WTC11 (cell line): ENCODE results near the gene RBP3. TPM values are rescaled to one million over a fixed set of nuclear protein-coding genes. Genes with fewer than 3 reads are reported as not detected.

ENCODE experiments used
- ATAC-seq: fragments of 200-7000 bp; cut with Tn5 transposase; 2 replicates; pipeline ENCODE4 v1.10.0; 2021; ENCODE audit warnings: mild to moderate bottlenecking, moderate library complexity
- CTCF ChIA-PET: fragments of 300-600 bp; sonication (Branson Sonifier 250); formaldehyde crosslinking; loops from one replicate; lab custom pipeline; 2021; ENCODE audit warnings: antibody characterized with exemption; lab: Charles Lee
- POLR2A ChIA-PET: fragments of 350-600 bp; sonication (Branson Sonifier 250); formaldehyde crosslinking; loops from one replicate; lab custom pipeline; 2021; ENCODE audit warnings: antibody characterized with exemption; lab: Charles Lee
- DNase-seq: peaks from one replicate; pipeline ENCODE4 v3.0.0; 2021; ENCODE audit warnings: low spot score
- H3K27ac Mint-ChIP-seq: 2 replicates; pipeline ENCODE4 v1.8.0; 2021; ENCODE audit warnings: mixed read lengths
- H3K27me3 Mint-ChIP-seq: 2 replicates; pipeline ENCODE4 v1.8.0; 2021; ENCODE audit warnings: low read depth, mild to moderate bottlenecking, moderate library complexity, mixed read lengths
- H3K36me3 Mint-ChIP-seq: 2 replicates; pipeline ENCODE4 v1.8.0; 2021; ENCODE audit warnings: mixed read lengths
- H3K4me1 Mint-ChIP-seq: 2 replicates; pipeline ENCODE4 v1.8.0; 2022; ENCODE audit warnings: mixed read lengths
- H3K4me3 Mint-ChIP-seq: 2 replicates; pipeline ENCODE4 v1.8.0; 2021; ENCODE audit warnings: mild to moderate bottlenecking, moderate library complexity, mixed read lengths
- H3K9me3 Mint-ChIP-seq: 2 replicates; pipeline ENCODE4 v1.8.0; 2021; ENCODE audit warnings: mixed read lengths
- AR ChIP-seq: fragments of 250-450 bp; sonication (Bioruptor Pico); IDR thresholded peaks from 2 replicates; pipeline ENCODE4 v1.9.0; 2021; ENCODE audit warnings: mild to moderate bottlenecking
- ARID4B ChIP-seq: sonication (generic); formaldehyde crosslinking; IDR thresholded peaks from 2 replicates; pipeline ENCODE4 v1.8.0; 2023; ENCODE audit warnings: missing genetic modification reagents, mild to moderate bottlenecking, borderline replicate concordance
- CBFB ChIP-seq: sonication (generic); formaldehyde crosslinking; IDR thresholded peaks from 2 replicates; pipeline ENCODE4 v1.8.1; 2022; ENCODE audit warnings: mild to moderate bottlenecking, low read depth, missing genetic modification reagents
- CREM ChIP-seq: sonication (generic); formaldehyde crosslinking; IDR thresholded peaks from 2 replicates; pipeline ENCODE4 v1.8.1; 2022; ENCODE audit warnings: mild to moderate bottlenecking, missing genetic modification reagents, moderate library complexity
- EMX1 ChIP-seq: fragments of 250-450 bp; sonication (Bioruptor Pico); IDR thresholded peaks from 2 replicates; pipeline ENCODE4 v1.8.0; 2021; ENCODE audit warnings: mild to moderate bottlenecking
- HMGXB4 ChIP-seq: sonication (generic); formaldehyde crosslinking; IDR thresholded peaks from 2 replicates; pipeline ENCODE4 v1.8.1; 2023; ENCODE audit warnings: mild to moderate bottlenecking, moderate library complexity, missing genetic modification reagents
- JUN ChIP-seq: sonication (generic); formaldehyde crosslinking; IDR thresholded peaks from 2 replicates; pipeline ENCODE4 v1.8.0; 2023; ENCODE audit warnings: mild to moderate bottlenecking, missing genetic modification reagents
- MYBL2 ChIP-seq: sonication (generic); formaldehyde crosslinking; IDR thresholded peaks from 2 replicates; pipeline ENCODE4 v1.8.1; 2023; ENCODE audit warnings: mild to moderate bottlenecking, moderate library complexity, missing genetic modification reagents
- SMAD4 ChIP-seq: sonication (generic); formaldehyde crosslinking; IDR thresholded peaks from 2 replicates; pipeline ENCODE4 v1.8.0; 2022; ENCODE audit warnings: mild to moderate bottlenecking, missing genetic modification reagents
- TCF7 ChIP-seq: sonication (generic); formaldehyde crosslinking; IDR thresholded peaks from 2 replicates; pipeline ENCODE4 v1.8.0; 2022; ENCODE audit warnings: mild to moderate bottlenecking, low read depth, missing genetic modification reagents, moderate library complexity
- TEAD1 ChIP-seq: sonication (generic); formaldehyde crosslinking; IDR thresholded peaks from 2 replicates; pipeline ENCODE4 v1.8.0; 2022; ENCODE audit warnings: mild to moderate bottlenecking, missing genetic modification reagents
- TP53 ChIP-seq: sonication (generic); formaldehyde crosslinking; IDR thresholded peaks from 2 replicates; pipeline ENCODE4 v1.8.1; 2023; ENCODE audit warnings: mild to moderate bottlenecking, missing genetic modification reagents
- ZBTB43 ChIP-seq: sonication (generic); formaldehyde crosslinking; IDR thresholded peaks from 2 replicates; pipeline ENCODE4 v1.8.1; 2023; ENCODE audit warnings: mild to moderate bottlenecking, missing genetic modification reagents
- ZMAT4 ChIP-seq: fragments of 250-450 bp; sonication (Bioruptor Pico); IDR thresholded peaks from 2 replicates; pipeline ENCODE4 v1.9.0; 2021; ENCODE audit warnings: mild to moderate bottlenecking
- ZNF423 ChIP-seq: fragments of 250-450 bp; sonication (Bioruptor Pico); IDR thresholded peaks from 2 replicates; pipeline ENCODE4 v2.1.2; 2022; ENCODE audit warnings: mild to moderate bottlenecking, moderate library complexity
- ZSCAN18 ChIP-seq: fragments of 250-450 bp; sonication (Bioruptor Pico); IDR thresholded peaks from 2 replicates; pipeline ENCODE4 v2.1.2; 2022; ENCODE audit warnings: mild to moderate bottlenecking, moderate library complexity
- total RNA-seq: library from RNA; stranded (reverse); gene quantifications from 3 replicates; pipeline ENCODE4 v1.2.3, GENCODE V29; 2021
- TF ChIP-seq, protein P1 (sequence below): sonication (generic); formaldehyde crosslinking; IDR thresholded peaks from 2 replicates; pipeline ENCODE4 v1.8.0; 2022; ENCODE audit warnings: mild to moderate bottlenecking, missing genetic modification reagents
- TF ChIP-seq, protein P2 (sequence below): sonication (generic); formaldehyde crosslinking; IDR thresholded peaks from 2 replicates; pipeline ENCODE4 v1.8.0; 2022; ENCODE audit warnings: mild to moderate bottlenecking, missing genetic modification reagents
- TF ChIP-seq, protein P3 (sequence below): sonication (generic); formaldehyde crosslinking; IDR thresholded peaks from 2 replicates; pipeline ENCODE4 v1.8.0; 2022; ENCODE audit warnings: mild to moderate bottlenecking, missing genetic modification reagents

The RBP3 gene
- total RNA-seq, 1 experiment from 2014 or later: not detected

GRCh38 chr10:47300429-47300931 lies 47.7 kb upstream of the RBP3 start (continued):
- TF ChIP-seq, protein P1, sequence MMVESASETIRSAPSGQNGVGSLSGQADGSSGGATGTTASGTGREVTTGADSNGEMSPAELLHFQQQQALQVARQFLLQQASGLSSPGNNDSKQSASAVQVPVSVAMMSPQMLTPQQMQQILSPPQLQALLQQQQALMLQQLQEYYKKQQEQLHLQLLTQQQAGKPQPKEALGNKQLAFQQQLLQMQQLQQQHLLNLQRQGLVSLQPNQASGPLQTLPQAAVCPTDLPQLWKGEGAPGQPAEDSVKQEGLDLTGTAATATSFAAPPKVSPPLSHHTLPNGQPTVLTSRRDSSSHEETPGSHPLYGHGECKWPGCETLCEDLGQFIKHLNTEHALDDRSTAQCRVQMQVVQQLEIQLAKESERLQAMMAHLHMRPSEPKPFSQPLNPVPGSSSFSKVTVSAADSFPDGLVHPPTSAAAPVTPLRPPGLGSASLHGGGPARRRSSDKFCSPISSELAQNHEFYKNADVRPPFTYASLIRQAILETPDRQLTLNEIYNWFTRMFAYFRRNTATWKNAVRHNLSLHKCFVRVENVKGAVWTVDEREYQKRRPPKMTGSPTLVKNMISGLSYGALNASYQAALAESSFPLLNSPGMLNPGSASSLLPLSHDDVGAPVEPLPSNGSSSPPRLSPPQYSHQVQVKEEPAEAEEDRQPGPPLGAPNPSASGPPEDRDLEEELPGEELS (CRISPR knock-in tag): no peak
- TF ChIP-seq, protein P2, sequence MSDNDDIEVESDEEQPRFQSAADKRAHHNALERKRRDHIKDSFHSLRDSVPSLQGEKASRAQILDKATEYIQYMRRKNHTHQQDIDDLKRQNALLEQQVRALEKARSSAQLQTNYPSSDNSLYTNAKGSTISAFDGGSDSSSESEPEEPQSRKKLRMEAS (CRISPR knock-in tag): 0 out of 2 replicates have a peak, but pooled peaks have one; percentile 50
- TF ChIP-seq HMGXB4 (CRISPR knock-in tag): no peak; the same call in 1 of the 2 replicates
- TF ChIP-seq MYBL2 (CRISPR knock-in tag): 0 out of 2 replicates have a peak, but pooled peaks have one; percentile 49
- no peak for TF ChIP-seq ZBTB43 (CRISPR knock-in tag)
- no peak for TF ChIP-seq EMX1 (CRISPR knock-in tag)
- TF ChIP-seq ZNF423: 0 out of 2 replicates have a peak, but pooled peaks have one; percentile 41
- TF ChIP-seq TP53: no peak

- H3K27me3 Mint-ChIP-seq: peaks cover 45% of the 10 kb centered on the region
- DNase-seq: no peak
- H3K27ac Mint-ChIP-seq: no peak overlapping the region
- H3K9me3 Mint-ChIP-seq: no peaks in the 10 kb centered on the region
- CTCF ChIA-PET: interaction anchor here (1.1 to 3.0 kb wide), 3 partner anchors 10 to 306 kb away, joined by 6 to 14 read pairs (median 9); no protein-coding TSS in a partner anchor
- no peak overlapping the region for H3K4me3 Mint-ChIP-seq
- POLR2A ChIA-PET: no interaction called here
- no peak for ATAC-seq
- peaks cover 14% of the 10 kb centered on the region for H3K4me1 Mint-ChIP-seq
- no peaks in the 10 kb centered on the region for H3K36me3 Mint-ChIP-seq
- TF ChIP-seq ZSCAN18 (CRISPR knock-in tag) (no peak), TEAD1 (CRISPR knock-in tag) (no peak), TCF7 (CRISPR knock-in tag) (no peak), SMAD4 (no peak), ARID4B (CRISPR knock-in tag) (no peak), JUN (no peak), CBFB (CRISPR knock-in tag) (no peak), ZMAT4 (CRISPR knock-in tag) (no peak), MYBL2 (CRISPR knock-in tag) (no peak), AR (no peak), ZNF423 (no peak), CREM (no peak)
- TF ChIP-seq, protein P3, sequence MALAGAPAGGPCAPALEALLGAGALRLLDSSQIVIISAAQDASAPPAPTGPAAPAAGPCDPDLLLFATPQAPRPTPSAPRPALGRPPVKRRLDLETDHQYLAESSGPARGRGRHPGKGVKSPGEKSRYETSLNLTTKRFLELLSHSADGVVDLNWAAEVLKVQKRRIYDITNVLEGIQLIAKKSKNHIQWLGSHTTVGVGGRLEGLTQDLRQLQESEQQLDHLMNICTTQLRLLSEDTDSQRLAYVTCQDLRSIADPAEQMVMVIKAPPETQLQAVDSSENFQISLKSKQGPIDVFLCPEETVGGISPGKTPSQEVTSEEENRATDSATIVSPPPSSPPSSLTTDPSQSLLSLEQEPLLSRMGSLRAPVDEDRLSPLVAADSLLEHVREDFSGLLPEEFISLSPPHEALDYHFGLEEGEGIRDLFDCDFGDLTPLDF (CRISPR knock-in tag): no peak
These were observed 46.3 kb upstream of the RBP3 start for GRCh38 chr10:47301833-47302232.
